ENCODE results near the gene LBHD2.

Gene LBHD2

GRCh38 chr14:103058164-103059055 is 25.6 kb upstream of the LBHD2 start:
- no peak overlapping the region for H3K4me3 ChIP-seq (replicated peaks; ENCODE audit: insufficient read depth, low read length)
- peaks cover 41% of the 10 kb centered on the region for H3K27me3 ChIP-seq (ENCODE audit: insufficient read depth, poor library complexity, severe bottlenecking)
- TF ChIP-seq, protein P1, sequence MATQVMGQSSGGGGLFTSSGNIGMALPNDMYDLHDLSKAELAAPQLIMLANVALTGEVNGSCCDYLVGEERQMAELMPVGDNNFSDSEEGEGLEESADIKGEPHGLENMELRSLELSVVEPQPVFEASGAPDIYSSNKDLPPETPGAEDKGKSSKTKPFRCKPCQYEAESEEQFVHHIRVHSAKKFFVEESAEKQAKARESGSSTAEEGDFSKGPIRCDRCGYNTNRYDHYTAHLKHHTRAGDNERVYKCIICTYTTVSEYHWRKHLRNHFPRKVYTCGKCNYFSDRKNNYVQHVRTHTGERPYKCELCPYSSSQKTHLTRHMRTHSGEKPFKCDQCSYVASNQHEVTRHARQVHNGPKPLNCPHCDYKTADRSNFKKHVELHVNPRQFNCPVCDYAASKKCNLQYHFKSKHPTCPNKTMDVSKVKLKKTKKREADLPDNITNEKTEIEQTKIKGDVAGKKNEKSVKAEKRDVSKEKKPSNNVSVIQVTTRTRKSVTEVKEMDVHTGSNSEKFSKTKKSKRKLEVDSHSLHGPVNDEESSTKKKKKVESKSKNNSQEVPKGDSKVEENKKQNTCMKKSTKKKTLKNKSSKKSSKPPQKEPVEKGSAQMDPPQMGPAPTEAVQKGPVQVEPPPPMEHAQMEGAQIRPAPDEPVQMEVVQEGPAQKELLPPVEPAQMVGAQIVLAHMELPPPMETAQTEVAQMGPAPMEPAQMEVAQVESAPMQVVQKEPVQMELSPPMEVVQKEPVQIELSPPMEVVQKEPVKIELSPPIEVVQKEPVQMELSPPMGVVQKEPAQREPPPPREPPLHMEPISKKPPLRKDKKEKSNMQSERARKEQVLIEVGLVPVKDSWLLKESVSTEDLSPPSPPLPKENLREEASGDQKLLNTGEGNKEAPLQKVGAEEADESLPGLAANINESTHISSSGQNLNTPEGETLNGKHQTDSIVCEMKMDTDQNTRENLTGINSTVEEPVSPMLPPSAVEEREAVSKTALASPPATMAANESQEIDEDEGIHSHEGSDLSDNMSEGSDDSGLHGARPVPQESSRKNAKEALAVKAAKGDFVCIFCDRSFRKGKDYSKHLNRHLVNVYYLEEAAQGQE (IDR thresholded peaks at IDR 0.05; ENCODE audit: insufficient replicate concordance, low read depth), result no peak
- TF ChIP-seq GABPA (IDR thresholded peaks at IDR 0.05; ENCODE audit: low read depth) (no peak), POLR2AphosphoS5 (IDR thresholded peaks at IDR 0.05; ENCODE audit: low read depth) (no peak), CTCF (IDR thresholded peaks at IDR 0.05; ENCODE audit: insufficient read depth, low read length) (no peak), SPI1 (IDR thresholded peaks at IDR 0.05; ENCODE audit: borderline replicate concordance, low read depth) (no peak)
- no peak for DNase-seq (ENCODE audit: low read depth in 1 of 2, low spot score in 1 of 2)
- H3K27ac ChIP-seq (replicated peaks), result no peak overlapping the region

- Histone ChIP-seq H3K4me3 (replicated peaks; ENCODE audit: insufficient read depth, low read length) (no peak overlapping the region), H3K27ac (replicated peaks) (no peak overlapping the region), H3K27me3 (ENCODE audit: insufficient read depth, poor library complexity, severe bottlenecking) (peaks cover 41% of the 10 kb centered on the region)
- TF ChIP-seq CTCF (IDR thresholded peaks at IDR 0.05; ENCODE audit: insufficient read depth, low read length), result no peak
- no peak for TF ChIP-seq SPI1 (IDR thresholded peaks at IDR 0.05; ENCODE audit: borderline replicate concordance, low read depth)
- TF ChIP-seq, protein P1 (IDR thresholded peaks at IDR 0.05; ENCODE audit: insufficient replicate concordance, low read depth), result no peak
- no peak for TF ChIP-seq POLR2AphosphoS5 (IDR thresholded peaks at IDR 0.05; ENCODE audit: low read depth)
- no peak for TF ChIP-seq GABPA (IDR thresholded peaks at IDR 0.05; ENCODE audit: low read depth)
- no peak for DNase-seq (ENCODE audit: low read depth in 1 of 2, low spot score in 1 of 2)
Observed at GRCh38 chr14:103059556-103059955, 24.5 kb upstream of the LBHD2 start.

- H3K4me3 ChIP-seq (replicated peaks; ENCODE audit: insufficient read depth, low read length), result no peak overlapping the region
- no peak overlapping the region for H3K27ac ChIP-seq (replicated peaks)
- peaks cover 29% of the 10 kb centered on the region for H3K27me3 ChIP-seq (ENCODE audit: insufficient read depth, poor library complexity, severe bottlenecking)
- DNase-seq (ENCODE audit: low read depth in 1 of 2, low spot score in 1 of 2), result no peak
- TF ChIP-seq POLR2AphosphoS5 (IDR thresholded peaks at IDR 0.05; ENCODE audit: low read depth) (no peak), GABPA (IDR thresholded peaks at IDR 0.05; ENCODE audit: low read depth) (no peak), CTCF (IDR thresholded peaks at IDR 0.05; ENCODE audit: insufficient read depth, low read length) (no peak), SPI1 (IDR thresholded peaks at IDR 0.05; ENCODE audit: borderline replicate concordance, low read depth) (no peak)
- TF ChIP-seq, protein P1 (IDR thresholded peaks at IDR 0.05; ENCODE audit: insufficient replicate concordance, low read depth), result no peak
Observed at GRCh38 chr14:103061482-103061976, 22.5 kb upstream of the LBHD2 start.

Measured in HL-60 (cell line).